IgD-negative memory B cell (primary cell): ENCODE measurements around the gene GSTM3. TPM values are rescaled to one million over a fixed set of nuclear protein-coding genes. Genes with fewer than 3 reads are reported as not detected.
"Not testable (repeated sequence)": the region's sequence is repeated elsewhere in the genome, so short reads cannot be mapped to it uniquely, and the experiment has no call there.

Source experiments
- H3K27ac Mint-ChIP-seq, 3 donors: one replicate each; pipeline ENCODE4 v1.8.0; 2020 to 2022; ENCODE audit warnings: mild to moderate bottlenecking in 3 of 3, mixed read lengths in 3 of 3, moderate library complexity in 1 of 3
- H3K27me3 Mint-ChIP-seq: one replicate; pipeline ENCODE4 v1.8.0; 2021; ENCODE audit warnings: mixed read lengths
- H3K36me3 Mint-ChIP-seq: one replicate; pipeline ENCODE4 v1.8.0; 2020; ENCODE audit warnings: mild to moderate bottlenecking, mixed read lengths
- H3K4me1 Mint-ChIP-seq, 3 donors: one replicate each; pipeline ENCODE4 v1.8.0; 2020 to 2022; ENCODE audit warnings: mixed read lengths in 3 of 3, mild to moderate bottlenecking in 1 of 3
- H3K4me3 Mint-ChIP-seq, 4 donors: one replicate each; pipeline ENCODE4 v1.8.0; 2020 to 2022; ENCODE audit warnings: mild to moderate bottlenecking in 4 of 4, mixed read lengths in 4 of 4, moderate library complexity in 3 of 4
- H3K9me3 Mint-ChIP-seq, 3 donors: one replicate each; pipeline ENCODE4 v1.8.0; 2020 to 2021; ENCODE audit warnings: mixed read lengths in 3 of 3, mild to moderate bottlenecking in 1 of 3
- polyA plus RNA-seq: library from polyadenylated mRNA; unstranded; fragments of 300-500 nt; fragmentation: Illumina TruSeq; gene quantifications from one replicate; pipeline ENCODE4 v1.2.3, GENCODE V29; 2021

The GSTM3 gene
- polyA plus RNA-seq, 1 donor from 2014 or later: 4.6 TPM

DNA sequence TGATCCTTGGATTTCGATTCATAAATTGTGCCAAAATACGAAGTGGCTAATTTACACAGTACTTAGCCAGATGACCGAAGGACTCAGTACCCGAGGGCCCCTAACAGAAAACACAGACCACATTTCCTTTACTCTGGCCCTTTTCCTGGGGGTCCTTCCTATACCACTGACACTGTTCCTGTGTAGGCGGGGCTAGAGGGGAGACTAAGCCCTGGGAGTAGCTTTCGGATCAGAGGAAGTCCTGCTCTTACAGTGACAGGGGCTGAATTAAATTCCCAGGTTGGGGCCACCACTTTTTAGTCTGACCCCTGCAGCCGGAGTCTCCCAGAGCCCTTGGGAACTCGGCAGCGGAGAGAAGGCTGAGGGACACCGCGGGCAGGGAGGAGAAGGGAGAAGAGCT lies 53.7 kb downstream of the GSTM3 start:
- not testable (repeated sequence) for H3K36me3 Mint-ChIP-seq, H3K27ac Mint-ChIP-seq, H3K4me1 Mint-ChIP-seq, H3K9me3 Mint-ChIP-seq, H3K27me3 Mint-ChIP-seq
- peak overlapping the region in 2 of 4 donors; percentile 86 to 93 for H3K4me3 Mint-ChIP-seq

GRCh38 chr1:109685890-109686289 lies 54.9 kb downstream of the GSTM3 start:
- H3K27ac Mint-ChIP-seq, H3K36me3 Mint-ChIP-seq, H3K4me1 Mint-ChIP-seq, H3K9me3 Mint-ChIP-seq, H3K27me3 Mint-ChIP-seq, H3K4me3 Mint-ChIP-seq: not testable (repeated sequence)

- H3K36me3 Mint-ChIP-seq, H3K27me3 Mint-ChIP-seq, H3K9me3 Mint-ChIP-seq, H3K27ac Mint-ChIP-seq, H3K4me3 Mint-ChIP-seq, H3K4me1 Mint-ChIP-seq: not testable (repeated sequence)
These were observed 55.4 kb downstream of the GSTM3 start for GRCh38 chr1:109685399-109685798.

DNA sequence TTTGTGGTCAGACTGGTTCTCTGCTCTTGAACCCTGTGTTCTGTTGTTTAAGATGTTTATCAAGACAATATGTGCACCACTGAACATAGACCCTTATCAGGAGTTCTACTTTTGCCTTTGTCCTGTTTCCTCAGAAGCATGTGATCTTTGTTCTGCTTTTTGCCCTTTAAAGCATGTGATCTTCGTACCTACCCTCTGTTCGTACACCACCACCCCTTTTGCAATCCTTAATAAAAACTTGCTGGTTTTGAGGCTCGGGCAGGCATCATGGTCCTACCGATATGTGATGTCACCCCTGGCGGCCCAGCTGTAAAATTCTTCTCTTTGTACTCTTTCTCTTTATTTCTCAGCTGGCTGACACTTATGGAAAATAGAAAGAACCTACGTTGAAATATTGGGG lies 56.1 kb downstream of the GSTM3 start:
- H3K9me3 Mint-ChIP-seq, H3K4me1 Mint-ChIP-seq, H3K27me3 Mint-ChIP-seq, H3K36me3 Mint-ChIP-seq, H3K27ac Mint-ChIP-seq, H3K4me3 Mint-ChIP-seq: not testable (repeated sequence)

Other genes starting within 250 kb of the GSTM3 start
- gene CYB561D1, start 246.9 kb downstream of the GSTM3 start, polyA plus RNA-seq: 8.6 TPM
- gene AMIGO1, start 231.3 kb downstream of the GSTM3 start, polyA plus RNA-seq: 0.88 TPM
- gene GPR61, start 201.2 kb downstream of the GSTM3 start, polyA plus RNA-seq: not detected
- gene GNAI3, start 192.4 kb downstream of the GSTM3 start, polyA plus RNA-seq: 8.1 TPM
- gene GNAT2, start 121.4 kb downstream of the GSTM3 start, polyA plus RNA-seq: not detected
- gene AMPD2, start 121.2 kb downstream of the GSTM3 start, polyA plus RNA-seq: 40.7 TPM
- gene GSTM4, start 84.9 kb downstream of the GSTM3 start, polyA plus RNA-seq: 22.3 TPM
- 11.6 TPM for gene GSTM2, start 73.0 kb downstream of the GSTM3 start, polyA plus RNA-seq
- not detected for gene GSTM1, start 53.2 kb downstream of the GSTM3 start, polyA plus RNA-seq
- not detected for gene GSTM5, start 28.8 kb downstream of the GSTM3 start, polyA plus RNA-seq
- not detected for gene EPS8L3, start 22.9 kb upstream of the GSTM3 start, polyA plus RNA-seq
- gene CSF1, start 169.8 kb upstream of the GSTM3 start, polyA plus RNA-seq: 0.18 TPM
- 42.5 TPM for gene AHCYL1, start 243.7 kb upstream of the GSTM3 start, polyA plus RNA-seq